Suprapubic skin (tissue), 4 donors: ENCODE measurements around the gene SHISA4. TPM values are rescaled to one million over a fixed set of nuclear protein-coding genes. Genes with fewer than 3 reads are reported as not detected.
A peak's percentile ranks its signal among the peaks of the same experiment; 100 is the strongest.

Experiments used
- DNase-seq, 2 donors: peaks; one replicate each; pipeline ENCODE4 v3.0.0-alpha.2; 2019; ENCODE audit warnings: low spot score in 2 of 2
- H3K27ac ChIP-seq: fragments of 200-600 bp; sonication (generic); one replicate; pipeline ENCODE4 v1.5.1; 2019
- H3K27me3 ChIP-seq: fragments of 200-600 bp; sonication (generic); one replicate; pipeline ENCODE4 v1.5.1; 2019
- H3K36me3 ChIP-seq: fragments of 200-600 bp; sonication (generic); one replicate; pipeline ENCODE4 v1.5.1; 2019
- H3K4me1 ChIP-seq: fragments of 200-600 bp; sonication (generic); one replicate; pipeline ENCODE4 v1.5.1; 2019
- H3K4me3 ChIP-seq: fragments of 200-600 bp; sonication (generic); one replicate; pipeline ENCODE4 v1.5.1; 2019; ENCODE audit warnings: mild to moderate bottlenecking
- H3K9me3 ChIP-seq: fragments of 200-600 bp; sonication (generic); one replicate; pipeline ENCODE4 v1.5.1; 2019
- EP300 ChIP-seq: sonication (generic); formaldehyde crosslinking; IDR thresholded peaks from one replicate; pipeline ENCODE4 v1.6.1; 2017; ENCODE audit warnings: antibody characterized with exemption
- POLR2A ChIP-seq, 2 donors: fragments of 450-650 bp; IDR thresholded peaks; one replicate each; pipeline ENCODE4 v1.6.1; 2017; ENCODE audit warnings: antibody characterized with exemption in 2 of 2, mild to moderate bottlenecking in 2 of 2, moderate library complexity in 2 of 2
- POLR2AphosphoS5 ChIP-seq, 3 donors: sonication (generic); formaldehyde crosslinking; IDR thresholded peaks; one replicate each; pipeline ENCODE4 v1.6.1; 2017; ENCODE audit warnings: antibody characterized with exemption in 3 of 3
- WGBS: methylation state at CpG from one replicate; pipeline ENCODE4 v1.1.5; 2018; 5-methylcytosine and 5-hydroxymethylcytosine counted together
- total RNA-seq, 4 donors: library from RNA; depleted of rRNA; stranded (reverse); fragments of >200 nt; gene quantifications; one replicate each; pipeline ENCODE4 v1.1.0, GENCODE V29; 2016
- TF ChIP-seq, protein P1 (sequence below), 2 donors: fragments of 200-600 bp in 1 of 2; fragments of 450-650 bp in 1 of 2; sonication (generic) in 1 of 2; IDR thresholded peaks; one replicate each; pipeline ENCODE4 v1.5.1; 2016 to 2019; ENCODE audit warnings: antibody characterized with exemption in 2 of 2, mild to moderate bottlenecking in 1 of 2, moderate library complexity in 1 of 2

SHISA4 gene
- total RNA-seq, 4 donors from 2014 or later: 5.3 to 19.4 (median 6.7) TPM

GRCh38 chr1:201874672-201875071, 14.0 kb upstream of the SHISA4 start:
- no peak overlapping the region for H3K27ac ChIP-seq
- H3K9me3 ChIP-seq: no peaks in the 10 kb centered on the region
- 100% methylated on average over 1 of the region's 1 CpG for WGBS
- TF ChIP-seq, protein P1, sequence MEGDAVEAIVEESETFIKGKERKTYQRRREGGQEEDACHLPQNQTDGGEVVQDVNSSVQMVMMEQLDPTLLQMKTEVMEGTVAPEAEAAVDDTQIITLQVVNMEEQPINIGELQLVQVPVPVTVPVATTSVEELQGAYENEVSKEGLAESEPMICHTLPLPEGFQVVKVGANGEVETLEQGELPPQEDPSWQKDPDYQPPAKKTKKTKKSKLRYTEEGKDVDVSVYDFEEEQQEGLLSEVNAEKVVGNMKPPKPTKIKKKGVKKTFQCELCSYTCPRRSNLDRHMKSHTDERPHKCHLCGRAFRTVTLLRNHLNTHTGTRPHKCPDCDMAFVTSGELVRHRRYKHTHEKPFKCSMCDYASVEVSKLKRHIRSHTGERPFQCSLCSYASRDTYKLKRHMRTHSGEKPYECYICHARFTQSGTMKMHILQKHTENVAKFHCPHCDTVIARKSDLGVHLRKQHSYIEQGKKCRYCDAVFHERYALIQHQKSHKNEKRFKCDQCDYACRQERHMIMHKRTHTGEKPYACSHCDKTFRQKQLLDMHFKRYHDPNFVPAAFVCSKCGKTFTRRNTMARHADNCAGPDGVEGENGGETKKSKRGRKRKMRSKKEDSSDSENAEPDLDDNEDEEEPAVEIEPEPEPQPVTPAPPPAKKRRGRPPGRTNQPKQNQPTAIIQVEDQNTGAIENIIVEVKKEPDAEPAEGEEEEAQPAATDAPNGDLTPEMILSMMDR (IDR thresholded peaks at IDR 0.05): no peak
- no peak for TF ChIP-seq POLR2AphosphoS5 (IDR thresholded peaks at IDR 0.05)
- no peak for TF ChIP-seq POLR2A (IDR thresholded peaks at IDR 0.05)
- no peak for TF ChIP-seq EP300
- DNase-seq: no peak
- H3K4me1 ChIP-seq: peaks cover 7% of the 10 kb centered on the region
- peaks cover 67% of the 10 kb centered on the region for H3K36me3 ChIP-seq
- no peaks in the 10 kb centered on the region for H3K27me3 ChIP-seq
- H3K4me3 ChIP-seq: no peak overlapping the region

- H3K27me3 ChIP-seq: no peaks in the 10 kb centered on the region
- peaks cover 7% of the 10 kb centered on the region for H3K4me1 ChIP-seq
- H3K9me3 ChIP-seq: no peaks in the 10 kb centered on the region
- H3K36me3 ChIP-seq: peaks cover 52% of the 10 kb centered on the region
- TF ChIP-seq, protein P1 (IDR thresholded peaks at IDR 0.05): no peak
- TF ChIP-seq POLR2A (IDR thresholded peaks at IDR 0.05) (no peak), POLR2AphosphoS5 (IDR thresholded peaks at IDR 0.05) (no peak), EP300 (no peak)
- 58% methylated on average over 8 of the region's 8 CpGs for WGBS
- no peak overlapping the region for H3K27ac ChIP-seq
- H3K4me3 ChIP-seq: no peak overlapping the region
- no peak for DNase-seq
Observed at GRCh38 chr1:201876148-201876818, 12.4 kb upstream of the SHISA4 start.

- H3K9me3 ChIP-seq: no peaks in the 10 kb centered on the region
- no peak for DNase-seq
- H3K27me3 ChIP-seq: no peaks in the 10 kb centered on the region
- H3K36me3 ChIP-seq: peaks cover 35% of the 10 kb centered on the region
- WGBS: 33% methylated on average over 6 of the region's 6 CpGs
- H3K4me3 ChIP-seq: no peak overlapping the region
- no peak overlapping the region for H3K27ac ChIP-seq
- peaks cover 12% of the 10 kb centered on the region for H3K4me1 ChIP-seq
- TF ChIP-seq EP300: no peak
- TF ChIP-seq, protein P1 (IDR thresholded peaks at IDR 0.05): peak; percentile 32 to 60
Observed at GRCh38 chr1:201877877-201878401, 10.8 kb upstream of the SHISA4 start.

DNA sequence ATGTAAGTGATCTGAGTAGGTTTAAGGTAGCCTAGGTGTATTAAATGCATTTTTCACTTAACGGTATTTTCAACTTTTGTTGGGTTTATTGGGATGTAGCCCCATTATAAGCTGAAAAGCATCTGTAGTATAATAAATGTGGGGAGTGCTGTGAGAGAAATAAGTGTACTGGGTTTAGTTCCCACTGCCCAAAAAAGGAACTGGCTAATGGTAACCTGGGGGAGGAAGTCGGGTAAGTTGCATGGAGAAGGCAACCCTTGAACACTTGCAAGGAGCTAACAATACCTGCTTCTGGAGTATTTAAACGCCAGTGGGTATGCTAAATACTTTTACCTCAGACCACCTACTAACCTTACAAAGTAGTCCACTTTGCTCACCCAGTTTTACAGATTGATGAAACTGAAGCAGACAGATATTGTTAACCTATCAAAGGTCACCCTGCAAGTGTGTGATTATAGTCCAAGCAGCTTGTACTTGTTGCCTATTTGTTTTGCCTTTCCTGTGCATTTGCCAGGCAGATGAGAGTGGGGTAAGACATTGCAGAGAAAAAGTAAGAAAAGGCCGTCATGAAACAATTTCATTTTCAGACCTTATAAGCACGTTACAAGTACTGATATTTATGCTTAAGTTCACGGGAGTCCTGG, 7.6 kb upstream of the SHISA4 start:
- WGBS: 78% methylated on average over 6 of the region's 6 CpGs
- H3K27ac ChIP-seq: no peak overlapping the region
- DNase-seq: no peak
- no peak overlapping the region for H3K4me3 ChIP-seq
- H3K36me3 ChIP-seq: peaks cover 5% of the 10 kb centered on the region
- H3K4me1 ChIP-seq: peaks cover 43% of the 10 kb centered on the region
- H3K27me3 ChIP-seq: no peaks in the 10 kb centered on the region
- TF ChIP-seq EP300 (no peak), POLR2A (IDR thresholded peaks at IDR 0.05) (no peak)
- no peaks in the 10 kb centered on the region for H3K9me3 ChIP-seq

DNA sequence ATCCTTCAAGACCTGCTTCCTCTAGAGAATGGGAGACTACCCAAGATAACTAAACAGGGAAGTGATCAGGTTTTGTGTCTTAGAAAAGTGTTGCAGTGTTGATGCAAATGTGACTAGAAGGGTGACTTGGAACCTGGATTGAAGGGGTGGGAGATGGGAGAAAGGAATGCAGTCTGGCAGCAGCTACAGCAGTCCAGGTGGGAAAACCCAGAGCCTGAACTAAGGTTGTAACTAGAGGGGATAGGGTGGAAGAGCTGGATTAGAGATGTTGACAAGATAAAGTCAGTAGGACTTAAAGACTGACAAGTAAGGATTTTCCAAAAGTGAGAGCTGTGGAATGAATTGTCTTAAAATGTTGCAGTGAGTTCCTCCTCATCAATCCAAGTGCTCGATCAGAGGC, 7.1 kb upstream of the SHISA4 start:
- WGBS: 83% methylated on average over 1 of the region's 1 CpG
- Histone ChIP-seq H3K4me3 (no peak overlapping the region), H3K9me3 (no peaks in the 10 kb centered on the region), H3K27ac (no peak overlapping the region), H3K36me3 (no peaks in the 10 kb centered on the region), H3K4me1 (peaks cover 46% of the 10 kb centered on the region), H3K27me3 (no peaks in the 10 kb centered on the region)
- DNase-seq: no peak
- no peak for TF ChIP-seq POLR2AphosphoS5 (IDR thresholded peaks at IDR 0.05)
- no peak for TF ChIP-seq EP300
- no peak for TF ChIP-seq POLR2A (IDR thresholded peaks at IDR 0.05)
- TF ChIP-seq, protein P1 (IDR thresholded peaks at IDR 0.05): no peak
